ENCODE measurements around the gene ETV4.

- TF ChIP-seq SMC3 (IDR thresholded peaks at IDR 0.05; ENCODE audit: low read length): no peak
- no peak for TF ChIP-seq ZNF878 (CRISPR knock-in tag; IDR thresholded peaks at IDR 0.05)
- no peak for TF ChIP-seq ZBTB20 (CRISPR knock-in tag; IDR thresholded peaks at IDR 0.05; ENCODE audit: borderline replicate concordance, low read depth)
- no peak for TF ChIP-seq PLSCR1 (CRISPR knock-in tag; IDR thresholded peaks at IDR 0.05; ENCODE audit: borderline replicate concordance)
- TF ChIP-seq CTCF (CRISPR knock-in tag; IDR thresholded peaks at IDR 0.05): 0 out of 2 replicates have a peak, but pooled peaks have one; percentile 6
- no peak for TF ChIP-seq MZF1 (CRISPR knock-in tag; IDR thresholded peaks at IDR 0.05; ENCODE audit: borderline replicate concordance)
- no peak for TF ChIP-seq BRD4 (CRISPR knock-in tag; IDR thresholded peaks at IDR 0.05)
Observed at GRCh38 chr17:43581613-43582012, 35.5 kb upstream of the ETV4 start.
